Duodenal mucosa (tissue), 2 donors: ENCODE results near the gene C3orf52.
A peak's percentile ranks its signal among the peaks of the same experiment; 100 is the strongest.
"Not testable (repeated sequence)": the region's sequence is repeated elsewhere in the genome, so short reads cannot be mapped to it uniquely, and the experiment has no call there.

Experiments used
- H3K27ac ChIP-seq: one replicate; pipeline ENCODE4 v1.7.0; 2013; ENCODE audit warnings: low read depth, low read length
- H3K27me3 ChIP-seq, 2 donors: one replicate each; pipeline ENCODE4 v1.7.0; 2013; ENCODE audit warnings: low read length in 2 of 2, control low read depth in 1 of 2; ENCODE audit not compliant: insufficient read depth in 2 of 2, control insufficient read depth in 1 of 2
- H3K36me3 ChIP-seq, 2 donors: one replicate each; pipeline ENCODE4 v1.7.0; 2013; ENCODE audit warnings: low read length in 2 of 2, control low read depth in 1 of 2; ENCODE audit not compliant: insufficient read depth in 2 of 2, control insufficient read depth in 1 of 2
- H3K4me1 ChIP-seq, 2 donors: one replicate each; pipeline ENCODE4 v1.7.0; 2013; ENCODE audit warnings: low read length in 2 of 2, control low read depth in 1 of 2; ENCODE audit not compliant: insufficient read depth in 2 of 2, control insufficient read depth in 1 of 2
- H3K4me3 ChIP-seq, 2 donors: one replicate each; pipeline ENCODE4 v1.7.0; 2013; ENCODE audit warnings: low read length in 2 of 2, low read depth in 1 of 2
- H3K9ac ChIP-seq, 2 donors: one replicate each; pipeline ENCODE4 v1.7.0; 2013; ENCODE audit warnings: low read length in 2 of 2, low read depth in 1 of 2
- H3K9me3 ChIP-seq, 2 donors: one replicate each; pipeline ENCODE4 v1.7.0; 2013; ENCODE audit warnings: low read length in 2 of 2, control low read depth in 1 of 2; ENCODE audit not compliant: control insufficient read depth in 1 of 2

Gene C3orf52, protein sequence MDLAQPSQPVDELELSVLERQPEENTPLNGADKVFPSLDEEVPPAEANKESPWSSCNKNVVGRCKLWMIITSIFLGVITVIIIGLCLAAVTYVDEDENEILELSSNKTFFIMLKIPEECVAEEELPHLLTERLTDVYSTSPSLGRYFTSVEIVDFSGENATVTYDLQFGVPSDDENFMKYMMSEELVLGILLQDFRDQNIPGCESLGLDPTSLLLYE

DNA sequence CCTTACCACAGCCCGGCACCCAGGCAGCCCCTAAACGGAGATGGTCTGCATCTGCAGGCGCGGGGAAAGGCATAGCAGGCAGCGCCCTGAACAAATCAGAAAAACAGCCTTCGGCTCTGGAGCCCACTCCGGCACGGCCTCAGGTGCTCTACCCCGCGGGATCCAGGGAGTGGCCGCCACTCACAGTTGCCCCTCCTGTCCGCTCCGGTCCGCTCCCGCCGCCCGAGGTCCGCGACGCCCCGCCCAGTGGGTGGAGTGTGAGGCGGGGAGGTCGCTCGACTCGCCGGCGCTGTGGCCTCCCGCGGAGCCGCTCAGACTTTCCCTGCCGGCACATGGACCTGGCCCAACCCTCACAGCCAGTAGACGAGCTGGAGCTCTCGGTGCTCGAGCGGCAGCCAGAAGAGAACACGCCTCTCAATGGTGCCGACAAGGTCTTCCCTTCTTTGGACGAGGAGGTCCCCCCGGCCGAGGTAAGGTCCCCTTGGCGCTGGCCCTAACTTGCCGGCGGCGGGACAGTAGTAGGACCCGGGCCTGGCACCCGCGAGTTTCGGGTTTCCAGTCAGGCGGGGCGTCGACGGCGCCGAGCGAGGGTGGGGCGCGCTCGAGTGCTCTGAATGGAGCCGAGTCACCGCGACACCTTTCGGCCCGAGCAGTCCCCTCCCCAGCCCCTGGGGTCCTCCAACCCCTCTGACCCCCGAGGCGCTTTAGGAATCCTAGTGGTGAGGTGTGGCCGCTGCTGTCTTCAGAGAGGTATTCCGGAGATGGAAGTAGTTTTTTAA, at the start of gene C3orf52:
TSS of gene C3orf52 (plus strand) at position 314 of the 779 bp plus-strand sequence. CDS start at position 333, 19 bp downstream.
- H3K36me3 ChIP-seq = no peaks in the 10 kb centered on the region
- peak within 1 kb of the TSS; percentile 51 to 69 for H3K9ac ChIP-seq
- H3K27me3 ChIP-seq = no peaks in the 10 kb centered on the region
- peak within 1 kb of the TSS; percentile 67 to 79 for H3K4me3 ChIP-seq
- peak within 1 kb of the TSS; percentile 60 for H3K27ac ChIP-seq
- H3K9me3 ChIP-seq = no peaks in the 10 kb centered on the region
- H3K4me1 ChIP-seq = peaks cover 30 to 31% of the 10 kb centered on the region in 2 donors

DNA sequence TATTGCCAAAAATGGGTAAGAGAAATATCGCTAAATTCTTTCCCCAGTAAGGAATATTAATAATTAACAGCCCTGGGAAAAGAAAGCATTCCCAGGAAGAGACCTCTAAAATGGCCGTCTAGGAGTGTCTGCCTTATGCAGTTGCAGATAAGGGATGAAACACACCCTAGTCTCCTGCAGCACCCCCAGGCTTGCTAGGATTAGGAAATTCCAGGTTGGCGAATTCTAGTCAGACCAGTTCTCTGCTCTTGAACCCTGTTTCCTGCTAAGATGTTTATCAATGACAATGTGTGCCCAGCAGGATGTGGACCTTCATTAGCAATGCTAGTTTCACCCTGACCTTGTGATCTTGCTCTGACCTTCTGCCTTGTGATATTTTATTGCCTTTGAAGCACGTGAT, 49.0 kb upstream of the C3orf52 start:
- H3K4me1 ChIP-seq, H3K4me3 ChIP-seq, H3K36me3 ChIP-seq, H3K9ac ChIP-seq, H3K27me3 ChIP-seq, H3K27ac ChIP-seq, H3K9me3 ChIP-seq: not testable (repeated sequence)

DNA sequence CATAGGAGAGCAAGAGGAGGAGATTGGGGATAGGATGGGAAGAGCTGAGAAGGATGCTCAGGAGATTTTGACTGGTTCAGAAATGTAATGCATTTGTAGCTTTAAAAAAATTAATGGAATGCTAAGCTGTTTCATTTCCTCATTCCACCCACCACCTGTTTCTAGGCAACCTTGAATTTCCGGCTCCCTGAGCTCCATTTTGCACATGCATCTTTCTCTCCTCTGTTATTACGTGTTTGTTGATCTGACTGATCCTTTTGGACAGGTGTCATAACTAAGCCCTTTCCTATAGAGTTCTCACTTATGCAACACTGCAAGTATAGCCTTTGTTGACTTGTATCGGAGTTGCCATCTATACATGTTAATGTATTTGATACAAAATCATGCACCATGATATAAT, 47.3 kb upstream of the C3orf52 start:
- Histone ChIP-seq H3K4me1 (no peaks in the 10 kb centered on the region), H3K9me3 (no peaks in the 10 kb centered on the region), H3K36me3 (no peaks in the 10 kb centered on the region), H3K9ac (no peak overlapping the region), H3K4me3 (no peak overlapping the region), H3K27me3 (no peaks in the 10 kb centered on the region), H3K27ac (no peak overlapping the region)

DNA sequence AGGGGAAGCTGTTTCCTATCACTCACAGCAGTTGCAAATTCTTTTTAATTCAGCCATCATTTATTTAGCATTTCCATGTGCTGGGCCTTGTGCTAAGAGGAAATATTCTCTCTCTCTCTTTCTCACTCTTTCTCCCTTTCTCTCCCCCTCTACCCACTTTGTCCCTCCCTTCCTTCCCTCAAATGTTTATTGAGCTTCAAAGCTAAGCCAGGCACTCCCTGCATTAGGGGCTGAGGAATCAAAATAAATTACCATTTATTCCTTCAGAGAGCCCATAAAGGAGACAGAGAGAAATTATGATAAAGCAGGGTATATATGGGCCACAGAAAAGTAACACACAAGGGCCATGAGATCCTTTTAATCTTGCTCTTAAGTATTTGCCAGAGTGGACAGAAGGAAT, 44.9 kb upstream of the C3orf52 start:
- no peak overlapping the region for H3K27ac ChIP-seq

DNA sequence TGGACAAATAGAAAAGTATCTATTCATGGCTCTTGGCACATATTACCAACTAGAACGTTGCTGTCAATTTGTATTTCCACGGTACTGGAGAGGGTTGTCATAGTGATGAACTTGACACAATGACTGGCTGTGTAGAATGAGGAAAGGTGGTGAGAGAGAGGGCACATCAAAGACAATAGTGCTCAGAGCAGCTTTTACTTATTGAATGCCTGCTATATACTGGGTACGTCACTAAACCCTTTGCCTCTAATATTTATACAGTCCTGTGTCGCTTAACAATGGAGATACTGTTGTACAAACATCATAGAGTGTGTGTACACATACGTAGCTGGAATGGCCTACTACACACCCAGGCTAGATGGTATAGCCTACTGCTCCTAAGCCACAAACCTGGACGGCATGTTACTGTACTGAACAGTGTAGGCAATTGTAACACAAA, 43.3 kb upstream of the C3orf52 start:
- no peak overlapping the region for H3K27ac ChIP-seq

More for the DNA sequence above, 44.9 kb upstream of the C3orf52 start:
- Histone ChIP-seq H3K4me1 (no peaks in the 10 kb centered on the region), H3K36me3 (no peaks in the 10 kb centered on the region), H3K9me3 (no peaks in the 10 kb centered on the region), H3K9ac (no peak overlapping the region), H3K27me3 (no peaks in the 10 kb centered on the region), H3K4me3 (no peak overlapping the region)

DNA sequence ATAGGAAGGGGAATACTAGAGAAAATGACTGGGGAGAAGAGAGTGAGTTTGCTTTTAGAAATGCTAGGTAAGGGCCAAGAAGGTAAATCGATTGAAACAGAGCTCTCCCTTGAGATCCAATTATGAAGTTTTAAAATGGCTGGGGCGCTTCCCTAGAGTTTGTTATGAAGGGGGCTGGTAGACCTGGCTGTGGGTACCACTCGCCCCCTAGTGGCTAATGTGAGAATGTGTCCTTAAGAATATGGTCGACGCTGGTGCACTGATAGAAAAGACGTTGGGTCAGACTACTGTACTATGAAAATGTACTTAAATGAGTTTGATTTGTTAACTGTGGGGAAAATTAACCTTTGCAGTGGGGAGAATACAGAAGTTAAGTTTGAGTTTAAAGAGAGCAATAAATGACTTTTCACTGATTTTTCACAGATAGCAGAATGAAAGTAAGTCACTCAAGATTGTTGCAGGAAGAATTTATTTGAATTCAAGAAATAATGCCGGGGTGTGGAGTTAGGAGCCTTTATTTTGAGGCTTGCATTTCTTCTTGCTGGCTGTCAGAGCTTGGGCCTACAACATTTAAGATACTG, 42.5 kb upstream of the C3orf52 start:
- Histone ChIP-seq H3K9me3 (no peaks in the 10 kb centered on the region), H3K4me1 (no peaks in the 10 kb centered on the region), H3K4me3 (no peak overlapping the region), H3K27me3 (no peaks in the 10 kb centered on the region), H3K27ac (no peak overlapping the region), H3K36me3 (no peaks in the 10 kb centered on the region), H3K9ac (no peak overlapping the region)

More for the DNA sequence above, 43.3 kb upstream of the C3orf52 start:
- H3K4me1 ChIP-seq = no peaks in the 10 kb centered on the region
- no peak overlapping the region for H3K9ac ChIP-seq
- H3K27me3 ChIP-seq = no peaks in the 10 kb centered on the region
- no peak overlapping the region for H3K4me3 ChIP-seq
- no peaks in the 10 kb centered on the region for H3K36me3 ChIP-seq
- H3K9me3 ChIP-seq = no peaks in the 10 kb centered on the region

DNA sequence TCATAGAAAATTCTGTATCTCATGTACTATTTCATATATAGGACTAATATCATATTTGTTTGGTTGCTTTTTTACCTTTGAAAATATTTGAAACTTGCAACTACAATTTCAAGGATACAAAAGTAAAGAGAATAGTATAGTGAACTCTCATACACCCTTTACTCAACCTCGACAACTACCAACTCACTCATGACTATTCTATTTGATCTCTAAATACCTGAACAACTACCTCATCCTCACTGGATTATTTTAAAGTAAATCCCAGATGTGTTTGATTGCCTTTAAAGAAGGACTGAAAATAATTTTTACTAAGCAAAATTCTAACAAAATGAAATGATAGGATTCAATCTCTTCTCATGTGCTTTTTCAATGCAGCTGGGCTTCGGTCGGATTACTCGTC, 39.6 kb upstream of the C3orf52 start:
- no peak overlapping the region for H3K27ac ChIP-seq
- H3K27me3 ChIP-seq = peaks cover 0 to 2% of the 10 kb centered on the region in 2 donors
- H3K9ac ChIP-seq = no peak overlapping the region

DNA sequence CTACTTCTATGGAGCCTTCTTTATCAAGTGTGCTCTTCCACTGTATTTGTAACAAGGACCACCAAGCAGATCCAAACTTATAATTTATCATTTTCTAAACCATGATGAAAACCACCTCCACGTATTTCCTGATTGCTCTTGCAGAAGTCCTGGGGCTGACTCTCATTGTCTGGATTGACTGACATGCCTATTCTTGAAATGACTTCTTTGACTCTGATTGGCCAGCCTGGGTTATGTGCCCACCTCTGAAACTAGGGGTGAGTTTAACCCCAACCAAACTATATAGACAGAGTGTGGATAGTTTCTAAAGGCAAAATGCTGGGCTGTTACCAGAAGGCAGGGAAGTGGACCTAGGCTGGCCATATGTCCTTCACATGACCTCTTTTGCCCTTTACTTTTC, 38.9 kb upstream of the C3orf52 start:
- H3K4me3 ChIP-seq = no peak overlapping the region
- H3K4me1 ChIP-seq = no peaks in the 10 kb centered on the region
- no peaks in the 10 kb centered on the region for H3K36me3 ChIP-seq
- H3K27me3 ChIP-seq = peaks cover 0 to 2% of the 10 kb centered on the region in 2 donors
- H3K9ac ChIP-seq = no peak overlapping the region
- no peaks in the 10 kb centered on the region for H3K9me3 ChIP-seq
- H3K27ac ChIP-seq = no peak overlapping the region

More for the DNA sequence above, 39.6 kb upstream of the C3orf52 start:
- H3K36me3 ChIP-seq = no peaks in the 10 kb centered on the region
- H3K9me3 ChIP-seq = no peaks in the 10 kb centered on the region
- H3K4me1 ChIP-seq = no peaks in the 10 kb centered on the region
- H3K4me3 ChIP-seq = no peak overlapping the region

DNA sequence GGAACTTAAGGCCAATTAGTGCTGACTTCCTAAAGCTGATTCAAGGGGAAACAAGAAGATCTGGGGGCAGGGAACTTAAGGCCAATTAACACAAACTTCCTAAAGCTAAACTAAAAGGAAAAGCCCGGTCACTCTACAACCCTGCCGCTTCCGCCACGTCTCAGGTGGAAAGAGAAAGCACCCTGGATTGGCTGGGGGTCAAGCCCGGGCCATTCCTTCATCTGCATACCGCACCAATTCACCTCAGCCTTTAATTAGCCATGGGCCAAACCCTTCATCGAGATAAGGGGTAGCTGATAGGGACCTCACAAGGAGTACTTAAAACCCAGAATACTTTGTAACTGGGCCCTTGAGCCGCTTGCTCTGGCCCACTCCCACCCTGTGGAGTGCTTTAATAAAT, 37.3 kb upstream of the C3orf52 start:
- Histone ChIP-seq H3K27me3 (peaks cover 0 to 2% of the 10 kb centered on the region in 2 donors), H3K4me1 (no peaks in the 10 kb centered on the region), H3K27ac (no peak overlapping the region), H3K4me3 (no peak overlapping the region), H3K9ac (no peak overlapping the region), H3K9me3 (no peaks in the 10 kb centered on the region), H3K36me3 (no peaks in the 10 kb centered on the region)

DNA sequence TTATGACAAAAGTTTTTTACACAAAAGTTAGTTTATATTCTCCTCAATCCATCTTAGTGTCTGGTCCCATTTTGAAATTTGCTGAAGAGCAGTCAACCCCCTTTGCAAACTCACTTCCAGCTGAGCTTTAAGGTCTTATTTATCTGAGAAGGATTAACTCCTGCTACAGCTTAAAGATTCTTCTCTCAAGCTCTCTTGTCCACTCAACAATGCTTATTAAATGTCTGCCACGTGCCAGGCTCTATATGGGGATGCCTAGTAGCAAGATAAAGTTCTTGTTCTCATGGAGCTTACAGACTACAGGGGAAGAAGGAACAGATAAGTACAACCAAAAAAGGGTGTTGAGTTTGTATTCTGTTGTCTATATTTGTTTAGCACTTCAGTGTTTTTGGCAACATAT, 33.0 kb upstream of the C3orf52 start:
- peaks cover 0 to 3% of the 10 kb centered on the region in 2 donors for H3K4me1 ChIP-seq
- no peak overlapping the region for H3K27ac ChIP-seq
- peaks cover 0 to 2% of the 10 kb centered on the region in 2 donors for H3K27me3 ChIP-seq
- no peak overlapping the region for H3K9ac ChIP-seq
- H3K36me3 ChIP-seq = no peaks in the 10 kb centered on the region
- H3K9me3 ChIP-seq = no peaks in the 10 kb centered on the region
- H3K4me3 ChIP-seq = no peak overlapping the region
